GM19043 (cell line): ENCODE results near the gene NSMF.

Experiments used
- ATAC-seq: cut with Tn5 transposase; IDR thresholded peaks from one replicate; pipeline ENCODE4 v1.9.1; 2021; ENCODE audit warnings: low read depth; ENCODE audit not compliant: unreplicated experiment

NSMF gene

GRCh38 chr9:137492464-137493363, 33.6 kb upstream of the NSMF start:
- ATAC-seq, result no peak

DNA sequence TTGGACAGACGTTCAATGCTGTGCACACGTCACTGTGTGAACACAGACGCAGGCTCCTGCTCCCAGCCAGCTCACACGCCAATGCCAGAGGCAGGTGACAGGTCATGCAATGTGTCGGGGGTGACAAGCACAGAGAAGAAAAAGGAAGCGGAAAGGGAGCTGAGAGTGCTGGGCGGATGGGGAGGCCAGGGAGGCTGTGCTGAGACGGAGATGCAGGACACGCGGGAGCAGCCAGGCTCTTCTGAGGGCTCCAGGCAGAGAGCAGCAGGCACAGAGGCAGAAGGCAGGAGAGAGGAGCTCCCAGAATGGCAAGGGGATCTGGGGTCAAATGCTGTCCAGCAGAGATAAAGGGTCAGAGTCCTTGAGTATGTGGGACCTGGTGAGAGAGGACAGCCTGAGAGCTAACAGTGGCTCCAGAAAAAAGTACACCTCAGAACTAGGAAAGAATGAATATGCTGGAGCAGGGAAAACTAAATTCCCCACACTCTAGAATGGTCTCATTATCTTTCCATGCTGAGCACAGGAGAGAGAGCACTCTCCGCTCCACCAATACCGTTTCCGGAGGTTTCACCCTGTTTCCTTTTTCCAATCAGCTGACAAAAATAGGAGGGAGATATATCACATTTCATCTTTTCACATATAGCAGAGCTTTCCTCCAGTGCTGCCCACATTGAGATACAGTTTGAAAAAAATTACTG, 32.8 kb upstream of the NSMF start:
- ATAC-seq, result no peak

DNA sequence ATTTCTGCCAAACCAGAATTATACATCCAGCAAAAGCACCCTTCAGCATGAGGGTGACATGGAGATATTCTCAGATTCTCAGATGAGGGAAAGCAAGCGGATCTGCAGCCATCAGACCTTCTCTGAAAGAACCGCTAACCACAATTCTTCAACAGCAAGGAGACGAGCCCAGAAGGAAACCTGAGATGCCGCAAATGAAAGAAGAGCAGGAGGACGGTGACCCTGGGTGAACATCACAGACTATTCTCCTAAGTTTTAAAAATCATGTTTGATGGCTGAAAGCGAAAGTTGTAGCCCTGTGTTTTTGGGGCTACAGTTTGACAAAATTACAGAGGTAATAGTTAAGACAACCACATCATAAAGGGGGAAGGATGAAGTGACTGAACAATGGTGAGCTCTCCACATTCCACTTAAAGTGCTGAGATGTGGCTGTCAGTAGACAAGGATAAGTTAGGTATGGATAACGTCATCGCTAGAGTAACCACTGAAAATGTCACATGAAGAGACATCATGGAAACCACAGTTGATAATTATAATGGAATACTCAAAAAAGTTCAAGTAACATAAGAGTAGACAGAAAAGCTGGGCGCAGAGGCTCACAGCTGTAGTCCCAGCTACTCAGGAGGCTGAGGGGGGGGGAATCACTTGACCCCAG, 31.5 kb upstream of the NSMF start:
- no peak for ATAC-seq

GRCh38 chr9:137488906-137489305, 29.8 kb upstream of the NSMF start:
- no peak for ATAC-seq

- no peak for ATAC-seq
These were observed 29.2 kb upstream of the NSMF start for GRCh38 chr9:137488327-137488653.

DNA sequence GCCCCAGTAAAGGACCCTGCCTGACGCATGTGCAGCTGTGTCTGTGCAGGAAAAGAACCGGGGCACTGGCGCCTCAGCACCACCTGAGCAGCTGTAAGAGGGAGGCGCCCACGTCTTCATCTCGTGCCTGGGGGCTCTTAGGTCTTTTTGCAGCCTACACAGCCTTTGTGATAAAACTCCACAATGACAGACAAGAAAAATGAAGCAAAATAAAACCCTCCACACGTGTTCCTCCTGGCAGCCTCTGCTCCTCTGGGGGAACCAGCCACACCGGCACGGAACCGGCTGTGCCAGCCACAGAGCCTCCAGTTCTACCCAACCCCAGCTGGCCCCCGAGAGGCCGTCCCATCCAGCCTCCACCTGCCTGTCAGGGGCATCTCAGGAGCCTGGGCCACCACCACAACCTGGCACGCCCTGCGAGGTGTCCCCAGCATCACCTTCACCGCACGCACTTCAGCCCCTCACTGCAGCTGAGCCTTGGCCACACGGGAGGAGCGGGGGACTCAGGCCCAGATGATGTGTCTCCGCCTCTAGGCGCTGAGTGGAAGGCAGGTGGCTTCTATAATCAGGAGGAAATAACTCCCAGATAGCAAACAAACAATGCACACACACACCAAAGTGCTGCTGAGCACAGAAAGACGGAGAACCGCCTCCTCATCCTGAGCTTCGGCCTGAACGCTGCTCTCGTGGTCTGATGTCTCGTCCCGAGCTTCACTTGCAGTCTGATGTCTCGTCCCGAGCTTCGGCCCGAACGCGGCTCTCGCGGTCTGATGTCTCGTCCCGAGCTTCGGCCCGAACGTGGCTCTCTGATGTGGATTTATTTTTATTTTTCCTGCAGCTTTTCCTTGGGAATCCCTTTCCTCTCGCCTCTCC, 28.6 kb upstream of the NSMF start:
- ATAC-seq, result no peak

DNA sequence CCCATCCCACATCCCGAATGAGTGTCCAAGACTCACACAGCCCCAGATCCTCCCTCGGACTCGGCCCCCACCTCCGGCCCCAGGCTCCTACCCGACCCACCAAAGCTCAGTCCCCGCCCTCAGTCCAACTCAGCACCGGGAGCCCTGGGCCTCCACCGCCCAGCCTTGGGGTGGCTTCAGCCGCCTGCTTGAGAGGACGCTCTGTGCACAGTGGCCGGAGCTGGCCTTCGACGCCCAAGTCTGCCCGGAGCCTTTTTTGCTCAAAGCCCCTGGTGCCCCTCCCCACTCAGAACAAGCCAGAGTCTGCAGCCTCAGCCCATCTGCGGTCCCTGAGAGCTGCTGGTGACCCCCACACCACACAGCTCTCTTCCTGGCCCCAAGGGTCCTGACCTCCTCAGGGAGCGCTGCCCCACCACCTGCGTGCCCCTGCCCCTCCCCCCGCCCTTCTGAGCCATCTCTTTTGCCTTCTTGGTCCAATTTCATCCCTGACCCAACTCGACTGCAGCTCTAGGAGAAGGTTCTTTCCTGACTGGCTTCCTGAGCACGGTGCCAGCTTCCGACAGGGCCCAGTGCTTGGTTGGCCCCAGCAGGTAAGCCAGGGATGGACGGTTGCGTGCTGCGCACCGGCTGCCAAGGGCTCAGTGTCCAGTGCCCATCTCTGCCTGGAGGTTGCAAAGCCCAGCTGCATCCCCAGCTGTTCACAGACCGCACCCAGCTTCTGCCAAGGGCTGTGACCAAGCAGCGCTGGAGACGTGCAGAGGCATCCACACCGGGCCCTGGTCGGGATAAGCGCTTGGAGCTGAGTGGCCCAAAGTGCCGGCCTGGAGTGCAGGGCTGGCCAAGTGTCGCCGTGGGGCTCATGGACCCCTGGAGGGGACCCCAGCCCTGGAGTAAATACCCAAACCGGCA, 27.7 kb upstream of the NSMF start:
- no peak for ATAC-seq

DNA sequence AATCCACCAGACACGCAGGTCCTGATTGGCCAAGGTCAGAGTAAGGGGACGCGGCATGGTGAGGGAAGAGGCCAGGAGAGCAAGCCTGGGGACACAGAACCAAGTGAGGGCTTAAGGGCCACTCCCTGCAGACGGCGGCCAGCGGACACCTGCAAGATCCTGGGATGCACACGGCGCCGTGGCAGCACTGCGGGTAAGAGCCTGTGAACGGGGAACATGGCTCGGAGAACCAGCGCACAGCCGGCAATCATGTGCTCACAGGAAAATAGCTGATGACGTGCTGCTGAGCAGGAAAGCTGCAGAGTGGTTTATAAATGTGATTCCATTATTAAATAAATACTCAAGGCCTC, 27.0 kb upstream of the NSMF start:
- ATAC-seq, result no peak

DNA sequence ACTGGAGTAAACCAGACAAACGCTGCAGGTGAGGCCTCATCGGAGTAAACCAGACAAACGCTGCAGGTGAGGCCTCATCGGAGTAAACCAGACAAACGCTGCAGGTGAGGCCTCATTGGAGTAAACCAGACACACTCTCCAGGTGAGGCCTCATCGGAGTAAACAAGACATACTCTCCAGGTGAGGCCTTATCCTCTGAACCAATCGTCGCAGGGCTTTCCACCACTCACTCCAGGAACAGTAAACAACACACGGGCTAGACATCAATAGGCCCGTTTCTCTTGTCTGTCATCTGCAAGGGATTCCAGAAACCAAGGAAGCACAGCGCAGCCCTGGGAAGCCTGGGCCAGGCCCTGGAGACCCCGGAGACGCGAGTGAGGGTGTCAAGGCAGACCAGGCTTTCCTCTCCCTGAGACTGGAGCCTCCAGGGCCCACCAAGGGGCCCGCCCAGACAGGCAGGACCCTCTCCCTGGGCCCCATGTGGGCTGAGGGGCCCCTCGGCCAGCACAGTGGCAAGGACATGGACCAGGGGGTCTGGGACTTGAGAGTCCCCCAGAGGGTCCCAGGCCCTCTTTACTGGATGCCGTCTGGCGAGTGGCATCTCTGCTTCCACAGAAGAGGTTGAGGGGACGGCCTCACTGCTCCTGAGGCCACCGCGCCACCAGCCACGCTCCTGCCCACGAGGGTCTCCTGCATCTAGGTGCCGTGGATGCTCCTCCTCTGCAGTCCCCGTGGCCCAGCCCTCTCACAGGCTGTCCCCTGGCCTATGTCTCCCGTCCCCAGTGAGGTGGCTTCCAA, 26.4 kb upstream of the NSMF start:
- no peak for ATAC-seq

GRCh38 chr9:137484551-137485315, 25.6 kb upstream of the NSMF start:
- ATAC-seq, result no peak

GRCh38 chr9:137482094-137482781, 23.1 kb upstream of the NSMF start:
- ATAC-seq, result peak; percentile 82

GRCh38 chr9:137480686-137481683, 21.9 kb upstream of the NSMF start:
- ATAC-seq, result no peak

- ATAC-seq, result no peak
These were observed 21.0 kb upstream of the NSMF start for GRCh38 chr9:137479892-137480685.

GRCh38 chr9:137478962-137479861, 20.1 kb upstream of the NSMF start:
- no peak for ATAC-seq

DNA sequence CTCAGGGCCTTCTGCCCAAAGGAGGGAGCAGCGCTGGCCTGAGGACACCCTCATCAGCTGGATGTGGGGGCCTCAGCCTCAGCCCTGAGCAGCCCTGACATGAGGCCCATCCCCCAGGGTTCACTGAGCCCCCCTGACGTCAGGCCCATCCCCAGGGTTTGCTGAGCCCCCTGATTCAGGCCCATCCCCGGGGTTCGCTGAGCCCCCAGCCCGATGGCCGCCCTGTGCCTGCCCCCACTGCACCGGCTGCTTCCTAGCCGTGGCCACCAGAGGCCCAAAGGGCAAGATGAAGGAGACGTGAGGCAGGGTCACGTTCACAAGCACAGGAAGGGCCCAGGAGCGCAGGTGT, 19.5 kb upstream of the NSMF start:
- no peak for ATAC-seq
